H1 (cell line): ENCODE data around the gene TPRA1. TPM values are rescaled to one million over a fixed set of nuclear protein-coding genes. Genes with fewer than 3 reads are reported as not detected.

Experiments
- CTCF ChIA-PET: fragments of 300-600 bp; sonication (Branson Sonifier 250); formaldehyde crosslinking; loops from one replicate; lab custom pipeline; 2021; ENCODE audit not compliant: partially characterized antibody; lab: Charles Lee
- POLR2A ChIA-PET: fragments of 300-600 bp; sonication (Branson Sonifier 250); formaldehyde crosslinking; loops from one replicate; lab custom pipeline; 2021; ENCODE audit warnings: inconsistent platforms; ENCODE audit not compliant: partially characterized antibody; lab: Charles Lee
- DNase-seq, 2 experiments: peaks; one replicate each; pipeline versions ENCODE4 v3.0.0 to v3.0.0-alpha.2; 2010 to 2022; ENCODE audit warnings: low spot score in 2 of 2, low read depth in 1 of 2, mixed read lengths in 1 of 2
- FAIRE-seq: peaks from 2 replicates; lab custom pipeline; 2011; peaks lifted over from hg19 to GRCh38; lab: Jason Lieb, UNC
- H2AFZ ChIP-seq: 2 replicates; pipeline ENCODE4 v1.8.1; 2012; ENCODE audit warnings: low read length, inconsistent platforms
- H2AK5ac ChIP-seq: 2 replicates; pipeline ENCODE4 v1.6.1; 2013; ENCODE audit warnings: low read depth, low read length
- H2BK120ac ChIP-seq: replicated peaks from 2 replicates; pipeline ENCODE3; 2013; ENCODE audit warnings: low read depth, low read length, inconsistent platforms
- H2BK12ac ChIP-seq: 2 replicates; pipeline ENCODE4 v1.6.1; 2013; ENCODE audit warnings: low read depth, low read length
- H2BK15ac ChIP-seq: 2 replicates; pipeline ENCODE4 v1.6.1; 2013; ENCODE audit warnings: low read length
- H2BK20ac ChIP-seq: 2 replicates; pipeline ENCODE4 v1.6.1; 2013; ENCODE audit warnings: low read length
- H2BK5ac ChIP-seq: 2 replicates; pipeline ENCODE4 v1.6.1; 2013; ENCODE audit warnings: low read depth, low read length
- H3K14ac ChIP-seq: 2 replicates; pipeline ENCODE4 v1.6.1; 2013; ENCODE audit warnings: inconsistent platforms; ENCODE audit not compliant: insufficient read length
- H3K18ac ChIP-seq: 2 replicates; pipeline ENCODE4 v1.6.1; 2013; ENCODE audit warnings: low read length; ENCODE audit errors: extremely low read depth
- H3K23ac ChIP-seq: 2 replicates; pipeline ENCODE4 v1.6.1; 2013; ENCODE audit warnings: inconsistent platforms; ENCODE audit not compliant: insufficient read length
- H3K23me2 ChIP-seq: 2 replicates; pipeline ENCODE4 v1.6.1; 2013; ENCODE audit warnings: low read depth, low read length
- H3K27ac ChIP-seq: 2 replicates; pipeline ENCODE4 v1.6.1; 2011; ENCODE audit warnings: low read depth, low read length, inconsistent platforms
- H3K27me3 ChIP-seq, 4 experiments: replicated peaks in 1 of 4; 1 replicate in 1 of 4; 2 replicates in 3 of 4; pipeline versions ENCODE4 v1.6.1 to v1.8.1; 2011 to 2013; ENCODE audit warnings: low read length in 3 of 4, mild to moderate bottlenecking in 3 of 4, inconsistent platforms in 2 of 4, mixed read lengths in 2 of 4, moderate library complexity in 1 of 4; ENCODE audit not compliant: control insufficient read depth in 3 of 4, insufficient read depth in 3 of 4; ENCODE audit errors: extremely low read depth in 1 of 4
- H3K36me3 ChIP-seq, 4 experiments: 2 replicates each; pipeline versions ENCODE4 v1.6.1 to v1.8.1; 2011 to 2013; ENCODE audit warnings: mild to moderate bottlenecking in 4 of 4, low read length in 3 of 4, moderate library complexity in 2 of 4, control low read depth in 1 of 4, inconsistent platforms in 1 of 4; ENCODE audit not compliant: insufficient read depth in 4 of 4, control insufficient read depth in 2 of 4
- H3K4ac ChIP-seq: replicated peaks from 2 replicates; pipeline ENCODE3; 2013; ENCODE audit warnings: low read length, low read depth, mixed read lengths, inconsistent platforms; ENCODE audit not compliant: insufficient read length
- H3K4me1 ChIP-seq, 4 experiments: replicated peaks in 1 of 4; 1 replicate in 1 of 4; 2 replicates in 3 of 4; pipeline versions ENCODE4 v1.6.1 to v1.8.1; 2011 to 2013; ENCODE audit warnings: low read length in 3 of 4, inconsistent platforms in 2 of 4, mixed read lengths in 1 of 4; ENCODE audit not compliant: insufficient read depth in 4 of 4, control insufficient read depth in 3 of 4
- H3K4me2 ChIP-seq, 2 experiments: 2 replicates each; pipeline versions ENCODE4 v1.6.1 to v1.8.1; 2011 to 2013; ENCODE audit warnings: low read depth in 2 of 2, low read length in 2 of 2, control low read depth in 1 of 2, inconsistent platforms in 1 of 2, mild to moderate bottlenecking in 1 of 2; ENCODE audit not compliant: insufficient read depth in 1 of 2
- H3K4me3 ChIP-seq, 4 experiments: fragments of 200-600, 300-600 bp in 1 of 4; sonication (generic), shearing (Covaris generic), sonication (Bioruptor Twin) in 1 of 4; 2 replicates each; pipeline versions ENCODE4 v1.5.1 to v1.8.1; 2011 to 2016; ENCODE audit warnings: low read length in 4 of 4, low read depth in 3 of 4, control low read depth in 2 of 4, inconsistent platforms in 2 of 4, mild to moderate bottlenecking in 2 of 4, mixed read lengths in 1 of 4, moderate library complexity in 1 of 4; ENCODE audit not compliant: insufficient read depth in 2 of 4; ENCODE audit errors: extremely low read depth in 1 of 4
- H3K56ac ChIP-seq: replicated peaks from 2 replicates; pipeline ENCODE3; 2013; ENCODE audit warnings: low read depth, mild to moderate bottlenecking, mixed read lengths, low read length, inconsistent platforms; ENCODE audit not compliant: insufficient read length
- H3K79me1 ChIP-seq: 2 replicates; pipeline ENCODE4 v1.6.1; 2013; ENCODE audit warnings: low read depth, low read length, control low read depth
- H3K79me2 ChIP-seq, 2 experiments: 2 replicates each; pipeline versions ENCODE4 v1.6.1 to v1.8.1; 2012 to 2013; ENCODE audit warnings: low read length in 2 of 2, mild to moderate bottlenecking in 2 of 2, inconsistent platforms in 1 of 2; ENCODE audit not compliant: insufficient read depth in 2 of 2, control insufficient read depth in 1 of 2
- H3K9ac ChIP-seq, 4 experiments: replicated peaks in 1 of 4; 1 replicate in 1 of 4; 2 replicates in 3 of 4; pipeline versions ENCODE4 v1.6.1 to v1.8.1; 2011 to 2013; ENCODE audit warnings: low read depth in 3 of 4, low read length in 3 of 4, control low read depth in 2 of 4, mild to moderate bottlenecking in 2 of 4, moderate library complexity in 2 of 4, inconsistent platforms in 1 of 4; ENCODE audit errors: extremely low read depth in 1 of 4
- H3K9me3 ChIP-seq, 2 experiments: 2 replicates each; pipeline versions ENCODE4 v1.6.1 to v1.8.1; 2012 to 2013; ENCODE audit warnings: mild to moderate bottlenecking in 2 of 2, moderate library complexity in 2 of 2, control low read depth in 1 of 2, inconsistent platforms in 1 of 2, low read depth in 1 of 2, low read length in 1 of 2, mixed read lengths in 1 of 2; ENCODE audit not compliant: insufficient read depth in 2 of 2
- H4K20me1 ChIP-seq, 2 experiments: replicated peaks in 1 of 2; 2 replicates each; pipeline versions ENCODE3 to v1.8.1; 2011 to 2013; ENCODE audit warnings: inconsistent platforms in 2 of 2, low read length in 2 of 2, mild to moderate bottlenecking in 1 of 2; ENCODE audit not compliant: insufficient read depth in 2 of 2, control insufficient read depth in 1 of 2
- H4K5ac ChIP-seq: 2 replicates; pipeline ENCODE4 v1.6.1; 2013; ENCODE audit warnings: low read length, low read depth, mixed read lengths, inconsistent platforms; ENCODE audit not compliant: insufficient read length
- H4K8ac ChIP-seq: 2 replicates; pipeline ENCODE4 v1.8.0; 2013; ENCODE audit warnings: mild to moderate bottlenecking, moderate library complexity, low read length, inconsistent platforms; ENCODE audit not compliant: insufficient read depth; ENCODE audit errors: extremely low read depth
- H4K91ac ChIP-seq: replicated peaks from 2 replicates; pipeline ENCODE3; 2013; ENCODE audit warnings: low read length, mixed read lengths, inconsistent platforms; ENCODE audit not compliant: insufficient read length
- BRCA1 ChIP-seq: IDR thresholded peaks from 2 replicates; pipeline ENCODE4 v1.6.1; 2012; ENCODE audit warnings: low read depth, low read length, improper control_type of control experiment
- CHD2 ChIP-seq: IDR thresholded peaks from 2 replicates; pipeline ENCODE4 v1.6.1; 2012; ENCODE audit warnings: low read length, improper control_type of control experiment
- EGR1 ChIP-seq: IDR thresholded peaks from 2 replicates; pipeline ENCODE4 v1.6.1; 2011; ENCODE audit warnings: low read depth, low read length, borderline replicate concordance
- KDM1A ChIP-seq: fragments of 200-600, 300-600 bp; sonication (generic); IDR thresholded peaks from 2 replicates; pipeline ENCODE4 v1.7.1; 2016; ENCODE audit warnings: mild to moderate bottlenecking, low read length, borderline replicate concordance
- NANOG ChIP-seq: IDR thresholded peaks from 2 replicates; pipeline ENCODE4 v1.6.1; 2011; ENCODE audit warnings: low read length, low read depth, mild to moderate bottlenecking, inconsistent platforms; ENCODE audit not compliant: insufficient read depth, poor library complexity, severe bottlenecking
- POLR2AphosphoS5 ChIP-seq: IDR thresholded peaks from 2 replicates; pipeline ENCODE4 v1.6.1; 2011; ENCODE audit warnings: low read depth, low read length
- SIX5 ChIP-seq: IDR thresholded peaks from 2 replicates; pipeline ENCODE4 v1.6.1; 2011; ENCODE audit warnings: mild to moderate bottlenecking, low read depth, low read length
- TAF1 ChIP-seq: IDR thresholded peaks from 2 replicates; pipeline ENCODE4 v1.6.1; 2011; ENCODE audit warnings: mild to moderate bottlenecking, low read depth, low read length
- WGBS, 2 experiments: shearing (Covaris generic) in 1 of 2; methylation state at CpG; one replicate each; pipeline versions ENCODE4 v1.1.6 to v1.1.7; 2013 to 2015; ENCODE audit warnings: low lambda C conversion rate in 2 of 2, mixed read lengths in 2 of 2, inconsistent platforms in 1 of 2, low coverage in 1 of 2, missing lambda C conversion rate in 1 of 2; ENCODE audit not compliant: insufficient replicate concordance in 2 of 2, insufficient coverage in 1 of 2, insufficient read length in 1 of 2; ENCODE audit errors: extremely low coverage in 1 of 2, missing lambda C conversion rate in 1 of 2; 5-methylcytosine and 5-hydroxymethylcytosine counted together
- polyA plus RNA-seq, 7 experiments: library from polyadenylated mRNA; depleted of rRNA in 3 of 7; stranded (reverse) in 5 of 7; unstranded in 2 of 7; fragments of >200 nt in 5 of 7; fragments of 200-250 nt in 2 of 7; gene quantifications; 1 replicate in 5 of 7; 2 replicates in 1 of 7; 4 replicates in 1 of 7; pipeline versions ENCODE4 v1.2.1 to v1.2.3, GENCODE V29; 2011 to 2013; ENCODE audit warnings: missing spikeins in 2 of 7, mixed read lengths in 2 of 7
- total RNA-seq: library from RNA; stranded (reverse); fragmentation: NEBNext Ultra II Directional; extraction: Animal tissue kit (Norgen Biotek cat#: 25700); gene quantifications from 2 replicates; pipeline ENCODE4 v1.2.1, GENCODE V29; 2021
- TF ChIP-seq, protein P1 (sequence below), 3 experiments: IDR thresholded peaks; 1 replicate in 2 of 3; 2 replicates in 1 of 3; pipeline versions ENCODE4 v1.5.1 to v1.6.1; 2011; ENCODE audit warnings: low read length in 3 of 3, mild to moderate bottlenecking in 3 of 3, inconsistent platforms in 2 of 3, low read depth in 1 of 3, moderate library complexity in 1 of 3; ENCODE audit not compliant: insufficient read depth in 1 of 3; ENCODE audit errors: control extremely low read depth in 1 of 3
- TF ChIP-seq, protein P2 (sequence below): IDR thresholded peaks from 2 replicates; pipeline ENCODE4 v1.6.1; 2012; ENCODE audit warnings: low read length, inconsistent platforms

TPRA1 gene
- total and polyA plus RNA-seq, 2 of the 8 experiments (the other 6 are each of a cell fraction or from before 2014, with no cell fraction given), result 18.8 to 38.5 TPM

DNA sequence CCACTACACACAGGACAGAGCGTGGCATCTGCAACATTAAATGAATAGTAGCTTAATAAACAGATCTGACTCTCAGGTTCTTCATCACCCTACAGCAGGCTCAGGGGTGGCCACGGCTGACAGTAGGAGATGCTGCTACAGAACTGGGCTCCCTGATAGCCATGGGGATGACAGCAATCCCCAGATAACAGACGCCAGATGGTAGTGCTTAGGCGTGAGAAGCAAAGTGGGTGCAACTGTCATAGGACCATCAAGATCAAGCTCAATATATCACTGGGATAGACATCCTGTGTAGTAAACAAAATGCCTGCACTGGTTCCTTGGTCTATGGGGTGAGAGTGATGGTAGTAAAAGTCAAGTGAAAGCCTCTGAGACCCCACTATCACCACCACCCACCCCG lies 2.6 kb upstream of the TPRA1 start:
- H2BK20ac ChIP-seq, result no peak overlapping the region
- ChIA-PET CTCF (interaction anchor here (1.4 kb wide), 1 partner anchor 18 kb away, joined by 5 read pairs; no protein-coding TSS in a partner anchor), POLR2A (interaction anchor here (1.0 to 2.5 kb wide), 3 partner anchors 10 to 28 kb away, joined by 3 to 10 read pairs (median 4); no protein-coding TSS in a partner anchor)
- no peak overlapping the region for H2BK5ac ChIP-seq
- no peak overlapping the region for H3K14ac ChIP-seq
- H2BK120ac ChIP-seq, result no peak overlapping the region
- H3K36me3 ChIP-seq, result no peaks in the 10 kb centered on the region; a peak in 1 of 8 replicates
- no peak overlapping the region for H3K4ac ChIP-seq
- H3K79me1 ChIP-seq, result peaks cover 12% of the 10 kb centered on the region
- peaks cover 10 to 19% (median 14%) of the 10 kb centered on the region in 4 experiments for H3K4me1 ChIP-seq
- H3K79me2 ChIP-seq, result peaks cover 0 to 12% of the 10 kb centered on the region in 2 experiments; a peak in 1 of 4 replicates
- H3K23ac ChIP-seq, result no peak overlapping the region
- no peak overlapping the region for H3K18ac ChIP-seq
- no peak overlapping the region for H3K56ac ChIP-seq
- peaks cover 0 to 6% (median 1%) of the 10 kb centered on the region in 4 experiments; a peak in 1 of 7 replicates for H3K27me3 ChIP-seq
- H3K27ac ChIP-seq, result no peak overlapping the region
- H3K9me3 ChIP-seq, result no peaks in the 10 kb centered on the region
- H2AK5ac ChIP-seq, result no peak overlapping the region
- no peak overlapping the region for H4K8ac ChIP-seq
- H4K5ac ChIP-seq, result no peak overlapping the region
- no peak for DNase-seq
- no peak overlapping the region for H3K9ac ChIP-seq
- FAIRE-seq, result no peak
- peaks cover 5 to 10% of the 10 kb centered on the region in 2 experiments for H4K20me1 ChIP-seq
- H2AFZ ChIP-seq, result no peak overlapping the region
- H3K4me2 ChIP-seq, result no peak overlapping the region
- H3K23me2 ChIP-seq, result peaks cover 16% of the 10 kb centered on the region; the same call in 1 of the 2 replicates
- H2BK15ac ChIP-seq, result no peak overlapping the region
- no peak overlapping the region for H2BK12ac ChIP-seq
- WGBS, 2 experiments, result 92% methylated on average over 5 of the region's 5 CpGs; no CpG with 5 or more reads in 1 of the 2 experiments
- no peak overlapping the region for H3K4me3 ChIP-seq
- H4K91ac ChIP-seq, result no peak overlapping the region
- TF ChIP-seq POLR2AphosphoS5, result no peak
- TF ChIP-seq NANOG, result no peak
- TF ChIP-seq, protein P1, sequence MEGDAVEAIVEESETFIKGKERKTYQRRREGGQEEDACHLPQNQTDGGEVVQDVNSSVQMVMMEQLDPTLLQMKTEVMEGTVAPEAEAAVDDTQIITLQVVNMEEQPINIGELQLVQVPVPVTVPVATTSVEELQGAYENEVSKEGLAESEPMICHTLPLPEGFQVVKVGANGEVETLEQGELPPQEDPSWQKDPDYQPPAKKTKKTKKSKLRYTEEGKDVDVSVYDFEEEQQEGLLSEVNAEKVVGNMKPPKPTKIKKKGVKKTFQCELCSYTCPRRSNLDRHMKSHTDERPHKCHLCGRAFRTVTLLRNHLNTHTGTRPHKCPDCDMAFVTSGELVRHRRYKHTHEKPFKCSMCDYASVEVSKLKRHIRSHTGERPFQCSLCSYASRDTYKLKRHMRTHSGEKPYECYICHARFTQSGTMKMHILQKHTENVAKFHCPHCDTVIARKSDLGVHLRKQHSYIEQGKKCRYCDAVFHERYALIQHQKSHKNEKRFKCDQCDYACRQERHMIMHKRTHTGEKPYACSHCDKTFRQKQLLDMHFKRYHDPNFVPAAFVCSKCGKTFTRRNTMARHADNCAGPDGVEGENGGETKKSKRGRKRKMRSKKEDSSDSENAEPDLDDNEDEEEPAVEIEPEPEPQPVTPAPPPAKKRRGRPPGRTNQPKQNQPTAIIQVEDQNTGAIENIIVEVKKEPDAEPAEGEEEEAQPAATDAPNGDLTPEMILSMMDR (IDR thresholded peaks at IDR 0.05; ENCODE audit: control extremely low read depth in 1 of 3, insufficient read depth in 1 of 3, low read depth in 1 of 3, low read length in 3 of 3), result no peak
- TF ChIP-seq, protein P2, sequence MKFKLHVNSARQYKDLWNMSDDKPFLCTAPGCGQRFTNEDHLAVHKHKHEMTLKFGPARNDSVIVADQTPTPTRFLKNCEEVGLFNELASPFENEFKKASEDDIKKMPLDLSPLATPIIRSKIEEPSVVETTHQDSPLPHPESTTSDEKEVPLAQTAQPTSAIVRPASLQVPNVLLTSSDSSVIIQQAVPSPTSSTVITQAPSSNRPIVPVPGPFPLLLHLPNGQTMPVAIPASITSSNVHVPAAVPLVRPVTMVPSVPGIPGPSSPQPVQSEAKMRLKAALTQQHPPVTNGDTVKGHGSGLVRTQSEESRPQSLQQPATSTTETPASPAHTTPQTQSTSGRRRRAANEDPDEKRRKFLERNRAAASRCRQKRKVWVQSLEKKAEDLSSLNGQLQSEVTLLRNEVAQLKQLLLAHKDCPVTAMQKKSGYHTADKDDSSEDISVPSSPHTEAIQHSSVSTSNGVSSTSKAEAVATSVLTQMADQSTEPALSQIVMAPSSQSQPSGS, result no peak
- no peak for TF ChIP-seq TAF1
- no peak for TF ChIP-seq KDM1A
- TF ChIP-seq SIX5, result no peak
- no peak for TF ChIP-seq BRCA1
- no peak for TF ChIP-seq CHD2
- no peak for TF ChIP-seq EGR1
